Karpas-422 (cell line): ENCODE data around the gene NUDT1. TPM values are rescaled to one million over a fixed set of nuclear protein-coding genes. Genes with fewer than 3 reads are reported as not detected.

ENCODE experiments used
- DNase-seq: peaks from one replicate; pipeline ENCODE4 v3.0.0-alpha.2; 2015
- H2AFZ ChIP-seq: fragments of 200-600 bp; sonication (generic); 2 replicates; pipeline ENCODE4 v1.6.1; 2014; ENCODE audit warnings: antibody characterized with exemption, low read length, mixed read lengths
- H3K27ac ChIP-seq: fragments of 200-600 bp; sonication (generic); 2 replicates; pipeline ENCODE4 v1.5.1; 2014; ENCODE audit warnings: mild to moderate bottlenecking, low read length, moderate library complexity
- H3K27me3 ChIP-seq: fragments of 200-600 bp; sonication (generic); 2 replicates; pipeline ENCODE4 v1.6.1; 2014; ENCODE audit warnings: low read length, mixed read lengths
- H3K36me3 ChIP-seq: fragments of 200-600 bp; sonication (generic); 2 replicates; pipeline ENCODE4 v1.6.1; 2014; ENCODE audit warnings: low read length, mixed read lengths; ENCODE audit not compliant: insufficient read depth
- H3K4me1 ChIP-seq: fragments of 200-600 bp; sonication (generic); 2 replicates; pipeline ENCODE4 v1.6.1; 2014; ENCODE audit warnings: mild to moderate bottlenecking, low read length, mixed read lengths
- H3K4me2 ChIP-seq: fragments of 200-600 bp; sonication (generic); 2 replicates; pipeline ENCODE4 v1.6.1; 2014; ENCODE audit warnings: low read length, low read depth, mild to moderate bottlenecking; ENCODE audit not compliant: poor library complexity, severe bottlenecking
- H3K4me3 ChIP-seq: fragments of 200-600 bp; sonication (generic); 2 replicates; pipeline ENCODE4 v1.5.1; 2014; ENCODE audit warnings: mild to moderate bottlenecking, antibody characterized with exemption, low read length, mixed read lengths
- H3K79me2 ChIP-seq: fragments of 200-600 bp; sonication (generic); 2 replicates; pipeline ENCODE4 v1.6.1; 2014; ENCODE audit warnings: mild to moderate bottlenecking, low read length, mixed read lengths
- H3K9ac ChIP-seq: fragments of 200-600 bp; sonication (generic); 2 replicates; pipeline ENCODE4 v1.6.0; 2014; ENCODE audit warnings: low read length
- H3K9me2 ChIP-seq: fragments of 200-600 bp; sonication (generic), shearing (Covaris generic); replicated peaks from 2 replicates; pipeline ENCODE4 v1.6.0; 2014; ENCODE audit warnings: mild to moderate bottlenecking, low read length, moderate library complexity; ENCODE audit not compliant: insufficient read depth
- H3K9me3 ChIP-seq: fragments of 300-700, 200-600 bp; sonication (generic); 2 replicates; pipeline ENCODE4 v1.6.1; 2014; ENCODE audit warnings: low read length, mixed read lengths
- H4K20me1 ChIP-seq: fragments of 200-600 bp; sonication (generic); 2 replicates; pipeline ENCODE4 v1.6.1; 2014; ENCODE audit warnings: mild to moderate bottlenecking, antibody characterized with exemption, low read length, low read depth; ENCODE audit not compliant: insufficient read depth
- total RNA-seq: library from RNA; depleted of rRNA; stranded (reverse); fragments of >200 nt; shearing (Covaris generic); gene quantifications from 2 replicates; pipeline ENCODE4 v1.2.3, GENCODE V29; 2014; ENCODE audit warnings: low replicate concordance

Gene NUDT1
- total RNA-seq, 1 experiment from 2014 or later = 45.3 TPM

GRCh38 chr7:2202901-2203765, 38.9 kb upstream of the NUDT1 start:
- Histone ChIP-seq H3K4me2 (peak overlapping the region; percentile 52), H3K4me1 (peaks cover 24% of the 10 kb centered on the region), H3K79me2 (peaks cover 13% of the 10 kb centered on the region), H3K4me3 (peak overlapping the region; percentile 21; the same call in 1 of the 2 replicates), H4K20me1 (peaks cover 11% of the 10 kb centered on the region), H3K27me3 (no peaks in the 10 kb centered on the region), H2AFZ (no peak overlapping the region), H3K9ac (peak overlapping the region; percentile 23), H3K9me2 (no peaks in the 10 kb centered on the region), H3K36me3 (peaks cover 6% of the 10 kb centered on the region; the same call in 1 of the 2 replicates), H3K27ac (peak overlapping the region; percentile 39), H3K9me3 (no peaks in the 10 kb centered on the region)
- no peak for DNase-seq

DNA sequence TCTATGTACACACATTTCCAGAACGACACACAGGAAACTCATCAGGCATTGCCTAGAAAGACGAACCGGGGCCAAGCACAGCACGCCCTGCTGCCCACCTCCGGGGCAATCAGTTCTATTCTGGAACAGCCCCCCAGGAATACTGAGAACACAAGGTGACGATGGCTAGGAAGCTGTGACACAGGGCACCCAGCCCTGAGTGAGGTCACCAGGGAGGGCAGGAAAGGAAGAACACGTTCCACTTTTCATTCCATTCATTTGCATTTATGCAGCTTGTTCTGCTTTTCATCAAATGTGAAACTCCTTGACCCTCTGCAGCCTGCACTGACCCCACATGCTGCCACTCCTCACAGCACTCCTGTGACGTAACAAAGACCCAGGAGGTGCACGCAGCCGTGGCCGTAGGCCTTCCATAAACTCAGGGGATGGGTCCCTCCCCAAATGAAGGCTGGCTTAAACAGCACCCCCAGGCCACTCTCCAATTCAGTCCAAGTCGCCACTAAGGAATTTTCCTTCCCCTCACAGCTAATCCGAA, 38.2 kb upstream of the NUDT1 start:
- H3K4me3 ChIP-seq = peak overlapping the region; percentile 21; the same call in 1 of the 2 replicates
- H2AFZ ChIP-seq = no peak overlapping the region
- no peaks in the 10 kb centered on the region for H3K9me2 ChIP-seq
- H3K4me1 ChIP-seq = peaks cover 24% of the 10 kb centered on the region
- peak overlapping the region; percentile 23 for H3K9ac ChIP-seq
- H3K9me3 ChIP-seq = no peaks in the 10 kb centered on the region
- H3K79me2 ChIP-seq = peaks cover 13% of the 10 kb centered on the region
- peak overlapping the region; percentile 52 for H3K4me2 ChIP-seq
- no peaks in the 10 kb centered on the region for H3K27me3 ChIP-seq
- peak overlapping the region; percentile 39 for H3K27ac ChIP-seq
- peak; percentile 81 for DNase-seq
- peaks cover 11% of the 10 kb centered on the region for H4K20me1 ChIP-seq
- peaks cover 6% of the 10 kb centered on the region; the same call in 1 of the 2 replicates for H3K36me3 ChIP-seq

DNA sequence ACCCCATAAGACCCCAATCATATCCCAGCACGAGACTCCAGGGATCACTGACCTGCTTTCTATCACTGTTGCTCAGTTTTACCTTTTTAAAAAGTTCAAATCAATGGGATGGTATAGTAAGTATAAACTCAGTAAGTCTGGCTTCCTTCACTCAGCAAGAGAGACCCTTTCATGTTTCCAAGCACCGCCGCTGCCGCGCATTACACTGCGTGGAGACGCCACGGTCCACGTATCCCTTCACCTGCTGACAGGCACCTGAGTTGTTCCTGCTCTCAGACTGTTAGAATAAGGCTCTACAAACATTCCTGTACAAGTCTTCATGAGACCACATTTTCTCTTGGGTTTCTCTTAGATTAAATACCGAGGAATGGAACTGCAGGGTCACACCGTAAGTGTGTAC, 37.6 kb upstream of the NUDT1 start:
- no peaks in the 10 kb centered on the region for H3K27me3 ChIP-seq
- no peak overlapping the region for H2AFZ ChIP-seq
- H4K20me1 ChIP-seq = peaks cover 11% of the 10 kb centered on the region
- peaks cover 4% of the 10 kb centered on the region; the same call in 1 of the 2 replicates for H3K36me3 ChIP-seq
- peak overlapping the region; percentile 39; the same call in 1 of the 2 replicates for H3K27ac ChIP-seq
- no peak overlapping the region for H3K9ac ChIP-seq
- H3K4me1 ChIP-seq = peaks cover 24% of the 10 kb centered on the region
- no peaks in the 10 kb centered on the region for H3K9me3 ChIP-seq
- no peak for DNase-seq
- H3K4me2 ChIP-seq = peak overlapping the region; percentile 52
- H3K79me2 ChIP-seq = peaks cover 13% of the 10 kb centered on the region
- no peak overlapping the region for H3K4me3 ChIP-seq
- H3K9me2 ChIP-seq = no peaks in the 10 kb centered on the region

- no peaks in the 10 kb centered on the region for H3K9me2 ChIP-seq
- H3K9ac ChIP-seq = no peak overlapping the region
- H2AFZ ChIP-seq = no peak overlapping the region
- H3K36me3 ChIP-seq = no peaks in the 10 kb centered on the region
- peaks cover 11% of the 10 kb centered on the region for H4K20me1 ChIP-seq
- no peak overlapping the region for H3K4me2 ChIP-seq
- H3K4me1 ChIP-seq = peaks cover 27% of the 10 kb centered on the region
- 0 out of 2 replicates have a peak overlapping the region, but pooled peaks have one; percentile 15 for H3K27ac ChIP-seq
- no peaks in the 10 kb centered on the region for H3K9me3 ChIP-seq
- peaks cover 13% of the 10 kb centered on the region for H3K79me2 ChIP-seq
- H3K4me3 ChIP-seq = no peak overlapping the region
- DNase-seq = no peak
- no peaks in the 10 kb centered on the region for H3K27me3 ChIP-seq
Observed at GRCh38 chr7:2205036-2205780, 36.8 kb upstream of the NUDT1 start.

- Histone ChIP-seq H2AFZ (no peak overlapping the region), H3K9me2 (no peaks in the 10 kb centered on the region), H3K27ac (no peak overlapping the region), H3K4me3 (no peak overlapping the region), H3K4me2 (no peak overlapping the region), H4K20me1 (no peaks in the 10 kb centered on the region), H3K9ac (no peak overlapping the region), H3K79me2 (no peaks in the 10 kb centered on the region), H3K4me1 (peaks cover 18% of the 10 kb centered on the region), H3K9me3 (no peaks in the 10 kb centered on the region), H3K36me3 (no peaks in the 10 kb centered on the region), H3K27me3 (no peaks in the 10 kb centered on the region)
- no peak for DNase-seq
Observed at GRCh38 chr7:2208712-2209111, 33.3 kb upstream of the NUDT1 start.

- peak; percentile 85 for DNase-seq
- Histone ChIP-seq H3K4me1 (peaks cover 11% of the 10 kb centered on the region), H3K79me2 (no peaks in the 10 kb centered on the region), H3K9me3 (no peaks in the 10 kb centered on the region), H3K4me2 (no peak overlapping the region), H3K9ac (0 out of 2 replicates have a peak overlapping the region, but pooled peaks have one; percentile 8), H3K27me3 (no peaks in the 10 kb centered on the region), H3K36me3 (no peaks in the 10 kb centered on the region), H2AFZ (no peak overlapping the region), H3K27ac (no peak overlapping the region), H4K20me1 (no peaks in the 10 kb centered on the region), H3K4me3 (no peak overlapping the region), H3K9me2 (no peaks in the 10 kb centered on the region)
Observed at GRCh38 chr7:2209146-2209960, 32.7 kb upstream of the NUDT1 start.

- no peaks in the 10 kb centered on the region for H3K9me2 ChIP-seq
Observed at GRCh38 chr7:2209961-2210323, 32.1 kb upstream of the NUDT1 start.

More at GRCh38 chr7:2209961-2210323, 32.1 kb upstream of the NUDT1 start:
- Histone ChIP-seq H3K4me2 (no peak overlapping the region), H3K4me3 (no peak overlapping the region), H2AFZ (no peak overlapping the region), H3K27ac (no peak overlapping the region), H3K4me1 (peaks cover 9% of the 10 kb centered on the region), H3K27me3 (no peaks in the 10 kb centered on the region), H3K79me2 (no peaks in the 10 kb centered on the region), H3K9ac (0 out of 2 replicates have a peak overlapping the region, but pooled peaks have one; percentile 8), H3K36me3 (no peaks in the 10 kb centered on the region), H4K20me1 (no peaks in the 10 kb centered on the region), H3K9me3 (no peaks in the 10 kb centered on the region)
- no peak for DNase-seq
